GM18511 (cell line): ENCODE measurements around the gene ANKRD40.
"Not testable (repeated sequence)": the region's sequence is repeated elsewhere in the genome, so short reads cannot be mapped to it uniquely, and the experiment has no call there.

Experiments used
- ATAC-seq: cut with Tn5 transposase; IDR thresholded peaks from one replicate; pipeline ENCODE4 v1.9.1; 2021; ENCODE audit warnings: mild to moderate bottlenecking, moderate library complexity; ENCODE audit not compliant: unreplicated experiment

ANKRD40 gene

DNA sequence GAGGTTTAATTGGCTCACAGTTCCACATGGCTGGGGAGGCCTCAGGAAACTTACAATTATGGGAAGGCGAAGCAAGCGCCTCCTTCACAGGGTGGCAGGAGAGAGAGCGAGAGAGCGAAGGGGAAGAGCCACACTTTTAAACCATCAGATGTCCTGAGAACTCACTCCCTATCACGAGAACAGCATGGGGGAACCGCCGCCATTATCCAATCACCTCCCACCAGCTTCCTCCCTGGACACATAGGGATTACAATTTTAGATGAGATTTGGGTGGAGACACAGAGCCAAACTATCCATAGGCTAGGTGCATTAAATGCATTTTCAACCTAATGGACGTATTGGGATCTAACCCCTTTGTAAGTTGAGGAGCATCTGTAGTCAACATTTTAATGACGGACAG lies 4.9 kb upstream of the ANKRD40 start:
- no peak for ATAC-seq

DNA sequence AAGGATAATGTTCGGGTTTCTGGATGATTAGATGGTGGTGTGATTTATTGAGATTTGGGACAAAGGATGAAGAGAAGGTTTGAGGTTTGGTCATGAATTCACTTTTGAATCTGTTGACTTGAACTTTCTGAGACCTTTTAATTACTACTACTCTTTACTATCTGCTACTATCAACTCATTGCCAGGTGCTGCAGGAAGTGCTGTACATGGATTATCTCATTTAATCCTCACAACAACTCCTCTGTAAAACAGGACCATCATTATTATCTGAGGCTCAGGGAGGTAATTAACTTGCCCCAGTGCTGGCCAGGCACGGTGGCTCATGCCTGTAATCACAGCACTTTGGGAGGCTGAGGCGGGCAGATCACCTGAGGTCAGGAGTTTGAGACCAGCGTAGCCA lies 2.9 kb upstream of the ANKRD40 start:
- no peak for ATAC-seq

GRCh38 chr17:50710025-50710424 lies 2.3 kb upstream of the ANKRD40 start:
- no peak for ATAC-seq

DNA sequence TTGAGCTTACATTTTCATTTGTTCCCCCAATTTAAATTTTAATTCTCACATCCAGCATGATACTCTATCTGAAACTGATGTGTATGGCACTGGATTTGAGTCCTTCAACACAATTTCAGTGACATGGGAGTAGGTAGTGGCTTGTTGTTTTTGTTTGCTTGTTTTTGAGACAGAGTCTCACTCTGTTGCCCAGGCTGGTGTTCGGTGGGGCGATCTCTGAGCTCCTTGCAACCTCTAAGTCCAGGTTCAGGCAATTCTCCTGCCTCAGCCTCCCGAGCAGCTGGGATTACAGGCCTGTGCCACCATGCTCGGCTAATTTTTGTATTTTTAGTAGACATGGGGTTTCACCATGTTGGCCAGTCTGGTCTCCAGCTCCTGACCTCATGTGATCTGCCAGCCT lies 1.3 kb upstream of the ANKRD40 start:
- not testable (repeated sequence) for ATAC-seq

DNA sequence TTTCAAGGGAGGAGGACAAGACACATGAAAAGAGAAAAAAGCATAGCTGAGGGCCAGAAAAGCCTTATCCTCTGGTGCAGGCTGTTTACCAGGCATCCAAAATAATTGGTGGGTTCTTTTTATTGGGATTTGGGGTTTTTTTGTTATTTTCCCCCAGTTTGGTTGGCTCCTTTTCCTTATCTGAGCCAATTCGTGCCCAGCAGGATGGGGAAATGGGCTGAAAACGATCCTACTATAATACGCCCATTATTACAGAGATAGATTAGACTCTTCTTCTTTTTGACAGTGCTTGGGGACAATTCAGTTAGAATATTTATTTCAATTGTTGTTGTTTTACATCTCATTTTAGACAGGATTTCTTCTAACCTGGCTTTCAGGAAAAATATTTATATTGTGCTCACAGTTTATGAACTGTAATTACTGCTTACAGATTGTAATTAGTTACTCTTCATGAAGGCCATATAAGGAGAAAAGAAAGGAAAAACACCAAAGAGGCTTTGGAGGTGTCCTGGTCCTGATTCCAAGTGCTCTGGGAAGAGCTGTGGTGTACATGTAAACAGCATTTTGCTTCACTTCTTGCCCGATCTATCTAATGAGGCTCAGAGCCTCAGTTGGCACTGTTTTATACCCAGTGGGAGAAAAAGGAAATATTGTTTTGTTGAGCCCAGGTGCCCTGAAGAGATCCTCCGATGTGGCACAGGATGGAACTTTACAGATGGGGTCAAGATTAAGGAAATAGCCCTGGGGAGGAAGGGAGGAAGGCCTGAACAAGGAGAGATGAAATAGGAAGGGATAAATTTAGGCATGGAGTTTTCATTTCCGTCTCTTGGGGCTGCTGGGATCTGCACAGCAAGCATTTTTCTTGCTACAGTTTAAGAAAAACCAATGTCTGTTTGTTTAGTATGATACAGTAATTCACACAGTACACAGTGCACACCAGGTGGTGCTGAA lies 611 bp upstream of the ANKRD40 start:
- no peak for ATAC-seq

DNA sequence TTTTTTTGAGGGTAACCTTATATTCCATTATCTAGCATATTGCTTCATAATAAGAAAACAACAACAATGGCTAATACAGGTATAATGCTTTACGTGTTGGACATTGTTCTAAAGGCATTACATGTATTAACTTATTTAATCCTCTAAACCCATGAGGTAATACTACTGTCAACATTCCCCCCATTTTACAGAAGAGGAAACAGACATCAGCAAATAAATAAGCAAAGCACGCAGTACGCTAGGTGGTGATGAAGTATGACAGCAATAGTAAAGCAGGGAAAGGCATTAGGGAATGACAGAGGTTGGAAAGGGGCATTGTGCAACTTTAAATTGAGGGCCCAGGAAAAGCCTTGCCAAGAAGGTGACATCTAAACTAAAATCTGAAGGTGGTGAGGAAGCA lies 4.6 kb downstream of the ANKRD40 start:
- ATAC-seq, result no peak

DNA sequence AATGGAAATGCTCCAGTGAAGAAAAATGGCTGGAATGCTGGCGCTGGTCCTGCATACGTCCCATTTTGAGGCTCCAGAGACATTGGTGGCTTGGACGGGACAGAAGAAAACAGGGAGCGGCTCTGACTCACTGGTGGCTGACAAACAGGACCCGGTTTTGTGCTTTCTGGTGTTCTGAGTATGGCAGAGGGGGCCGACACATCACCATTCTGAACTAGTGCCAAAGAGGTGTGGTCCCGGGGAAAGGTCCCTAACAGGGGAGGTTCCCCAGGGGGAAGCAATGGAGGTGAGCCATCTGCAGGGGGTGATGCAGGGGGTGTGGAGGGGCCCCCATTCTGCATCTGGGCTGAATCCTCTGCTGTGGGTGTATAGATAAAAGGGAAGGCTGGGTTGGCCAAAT lies 8.3 kb downstream of the ANKRD40 start:
- no peak for ATAC-seq

DNA sequence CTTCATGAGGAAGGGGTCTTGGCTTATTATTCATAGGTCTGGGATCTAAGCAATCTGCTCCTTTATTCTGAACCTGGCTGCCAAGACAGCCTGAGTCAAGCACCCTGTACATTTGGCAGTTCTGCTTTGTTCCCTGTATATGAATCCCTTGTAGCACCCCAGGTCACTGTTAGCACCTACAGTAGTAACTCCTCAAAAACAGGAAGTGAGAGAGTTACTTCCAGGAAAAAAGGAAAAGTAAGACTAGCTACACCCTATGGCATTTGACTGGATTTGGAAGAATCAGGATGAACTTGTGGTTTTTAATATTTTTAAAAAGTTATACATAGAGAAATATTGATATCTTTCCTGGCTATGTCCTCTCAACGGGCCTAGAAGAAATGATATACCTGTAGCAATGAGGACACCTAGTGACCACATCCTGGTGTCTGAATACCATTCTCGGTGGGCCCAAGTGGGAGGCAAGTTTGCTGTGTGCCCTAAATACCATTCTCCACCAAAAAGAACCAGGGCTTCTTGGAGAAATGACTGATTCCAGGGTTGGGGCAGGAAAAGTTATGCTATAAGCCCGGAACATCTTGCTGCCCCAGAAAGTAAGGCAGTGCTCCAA lies 9.9 kb downstream of the ANKRD40 start:
- no peak for ATAC-seq

- no peak for ATAC-seq
These were observed 10.7 kb downstream of the ANKRD40 start for GRCh38 chr17:50697062-50697461.

DNA sequence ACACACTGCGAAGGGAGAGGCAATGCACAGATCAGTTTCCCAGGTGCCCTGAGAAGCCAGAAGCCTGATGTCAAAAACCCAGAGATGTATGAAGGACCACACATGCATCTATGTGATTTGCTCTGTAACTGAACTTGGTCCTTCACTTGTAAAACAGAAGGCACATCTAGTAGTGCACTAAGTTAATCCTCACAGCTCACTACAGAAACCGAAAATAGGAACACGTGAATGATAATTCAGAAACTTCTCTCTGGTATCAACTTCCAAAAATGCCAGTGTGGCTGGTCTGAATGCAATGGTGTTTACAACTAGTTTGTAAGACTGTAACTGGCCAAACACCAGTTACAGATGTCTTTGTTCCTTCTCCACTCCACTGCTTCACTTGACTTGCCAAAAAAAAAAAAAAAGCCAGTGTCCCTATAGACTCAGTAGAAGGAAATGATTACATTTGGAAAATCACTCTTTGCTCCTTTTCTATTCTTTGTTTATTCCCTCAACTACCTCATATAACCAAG lies 11.3 kb downstream of the ANKRD40 start:
- no peak for ATAC-seq

GRCh38 chr17:50693036-50693682 lies 14.6 kb downstream of the ANKRD40 start:
- no peak for ATAC-seq

- ATAC-seq, result no peak
These were observed 15.2 kb downstream of the ANKRD40 start for GRCh38 chr17:50692448-50693035.

GRCh38 chr17:50691550-50692447 lies 15.9 kb downstream of the ANKRD40 start:
- ATAC-seq, result no peak

GRCh38 chr17:50690887-50691549 lies 16.7 kb downstream of the ANKRD40 start:
- ATAC-seq, result no peak

DNA sequence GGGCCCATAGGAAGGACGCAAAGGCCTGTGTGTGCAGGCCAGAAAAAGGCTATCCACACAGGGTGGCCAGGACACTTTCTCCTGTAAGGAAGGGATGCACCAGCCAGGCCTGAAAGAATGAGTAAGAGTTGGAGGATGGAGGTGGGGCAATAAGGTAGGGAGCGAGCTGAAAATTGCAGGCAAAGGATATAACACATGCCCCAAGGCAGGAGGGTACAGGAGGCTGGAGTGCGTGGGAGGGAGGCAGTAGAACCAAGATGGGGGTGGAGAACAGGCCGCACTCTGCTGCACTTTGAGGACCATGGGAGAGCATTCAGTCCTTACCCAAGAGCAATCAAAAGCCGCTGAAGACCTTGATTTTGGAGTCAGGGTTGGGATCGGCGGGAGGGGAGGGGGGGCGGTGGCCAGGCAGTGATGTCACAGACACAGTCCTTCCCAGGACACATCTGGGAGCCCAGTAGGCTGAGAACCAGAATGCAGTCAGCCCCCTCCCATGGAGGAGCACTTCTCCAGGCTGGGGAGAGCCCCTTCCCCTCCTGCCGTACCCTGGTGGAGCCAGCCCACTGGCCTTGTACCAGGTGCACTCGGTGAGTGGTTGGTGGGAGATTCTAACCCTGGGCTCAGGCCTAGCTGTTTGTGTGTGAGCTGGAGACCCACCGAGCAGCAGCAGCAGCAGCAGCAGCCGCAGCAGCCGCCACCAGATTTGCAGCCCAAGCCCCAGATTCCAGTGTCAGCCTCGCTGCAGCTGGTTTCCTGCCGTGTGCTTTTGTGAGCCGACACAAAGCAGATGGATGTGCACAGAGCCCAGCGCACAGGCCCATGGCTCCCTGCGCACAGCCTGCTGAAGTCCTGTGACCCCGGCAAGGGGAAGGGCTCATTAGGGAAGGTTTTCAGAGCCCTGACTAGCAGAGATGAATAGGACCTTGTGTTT lies 17.5 kb downstream of the ANKRD40 start:
- ATAC-seq, result no peak

DNA sequence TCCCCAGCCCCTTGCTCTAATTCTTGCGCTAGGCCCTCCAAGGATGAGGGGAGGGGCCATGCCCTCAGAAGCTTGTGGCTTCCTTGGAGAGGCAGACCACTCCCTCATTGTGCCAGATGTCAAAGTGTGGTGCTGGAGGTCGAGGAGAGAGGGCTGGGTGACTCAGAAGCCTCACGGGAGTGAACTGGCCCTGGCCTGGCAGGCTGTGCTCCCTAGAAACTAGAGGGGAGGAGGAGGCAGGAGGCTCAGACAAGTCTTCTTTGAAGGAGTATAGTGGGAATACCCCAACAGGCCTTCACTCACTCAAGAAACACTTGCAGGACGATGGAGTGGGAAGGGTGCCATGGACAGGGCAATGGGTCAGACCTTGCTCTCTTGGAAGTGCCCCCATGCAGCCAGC lies 18.5 kb downstream of the ANKRD40 start:
- no peak for ATAC-seq

DNA sequence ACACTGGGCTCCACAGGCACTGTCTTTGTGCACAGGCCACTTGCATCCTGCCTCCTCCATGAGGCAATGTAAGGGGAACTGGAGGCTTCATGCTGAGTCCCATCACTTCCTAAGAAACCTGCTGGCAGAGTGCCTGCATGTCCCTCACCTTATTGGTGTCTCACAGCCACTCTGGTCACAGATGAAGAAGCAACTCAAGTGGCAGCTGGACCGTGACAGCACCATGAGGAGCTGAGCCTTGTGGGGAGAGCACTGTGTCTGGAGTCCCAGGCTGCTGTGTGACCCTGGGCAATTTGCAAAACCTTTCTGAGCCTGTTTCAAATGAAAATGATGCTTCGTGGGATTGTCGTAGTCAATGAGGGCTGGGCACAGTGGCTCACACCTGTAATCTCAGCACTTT lies 19.5 kb downstream of the ANKRD40 start:
- no peak for ATAC-seq

GRCh38 chr17:50687200-50688066 lies 20.3 kb downstream of the ANKRD40 start:
- no peak for ATAC-seq
